ENCODE results near the gene DNASE1L3.
A peak's percentile ranks its signal among the peaks of the same experiment; 100 is the strongest.

The DNASE1L3 gene

GRCh38 chr3:58158442-58159153 lies 52.2 kb downstream of the DNASE1L3 start:
- no peak for DNase-seq (ENCODE audit: low spot score)

GRCh38 chr3:58157700-58158099 lies 53.1 kb downstream of the DNASE1L3 start:
- no peak for DNase-seq (ENCODE audit: low spot score)

GRCh38 chr3:58155838-58156237 lies 54.9 kb downstream of the DNASE1L3 start:
- DNase-seq (ENCODE audit: low spot score), result no peak

GRCh38 chr3:58154626-58155449 lies 55.9 kb downstream of the DNASE1L3 start:
- DNase-seq (ENCODE audit: low spot score), result peak; percentile 90

- no peak for DNase-seq (ENCODE audit: low spot score)
Measured at GRCh38 chr3:58153371-58153770, 57.4 kb downstream of the DNASE1L3 start.

- no peak for DNase-seq (ENCODE audit: low spot score)
Measured at GRCh38 chr3:58152225-58153015, 58.4 kb downstream of the DNASE1L3 start.

GRCh38 chr3:58151637-58152036 lies 59.1 kb downstream of the DNASE1L3 start:
- DNase-seq (ENCODE audit: low spot score), result no peak

- DNase-seq (ENCODE audit: low spot score), result no peak
Measured at GRCh38 chr3:58150810-58151199, 60.0 kb downstream of the DNASE1L3 start.

- no peak for DNase-seq (ENCODE audit: low spot score)
Measured at GRCh38 chr3:58150130-58150809, 60.5 kb downstream of the DNASE1L3 start.

GRCh38 chr3:58148049-58148448 lies 62.7 kb downstream of the DNASE1L3 start:
- no peak for DNase-seq (ENCODE audit: low spot score)

- DNase-seq (ENCODE audit: low spot score), result no peak
Measured at GRCh38 chr3:58144478-58145325, 66.1 kb downstream of the DNASE1L3 start.

- DNase-seq (ENCODE audit: low spot score), result no peak
Measured at GRCh38 chr3:58143417-58144055, 67.2 kb downstream of the DNASE1L3 start.

Measured in cerebellar cortex (tissue), 1 donor.